PC-3 (cell line): ENCODE measurements around the gene KIAA1217. TPM values are rescaled to one million over a fixed set of nuclear protein-coding genes. Genes with fewer than 3 reads are reported as not detected.

Experiments used
- ATAC-seq: fragments of 200-7000 bp; cut with Tn5 transposase; 2 replicates; pipeline ENCODE4 v1.9.1; 2020; ENCODE audit warnings: mild to moderate bottlenecking, moderate library complexity
- BruUV-seq: library from RNA; stranded (reverse); fragments of 400-500 nt; replicated peaks from 2 replicates; lab custom pipeline; 2021; lab: Mats Ljungman, UMichigan
- CTCF ChIA-PET: fragments of 300-600 bp; sonication (Branson Sonifier 250); formaldehyde crosslinking; loops from one replicate; lab custom pipeline; 2022; ENCODE audit warnings: antibody characterized with exemption; lab: Charles Lee
- POLR2A ChIA-PET: fragments of 300-600 bp; sonication (Branson Sonifier 250); formaldehyde crosslinking; loops from one replicate; lab custom pipeline; 2022; ENCODE audit warnings: antibody characterized with exemption; ENCODE audit not compliant: unreplicated experiment; lab: Charles Lee
- DNase-seq: peaks from one replicate; pipeline ENCODE4 v3.0.0-alpha.2; 2015
- H2AFZ ChIP-seq: fragments of 300-600 bp; sonication (generic); 2 replicates; pipeline ENCODE4 v1.6.0; 2016; ENCODE audit warnings: antibody characterized with exemption, low read length
- H3F3A ChIP-seq: fragments of 300-600 bp; sonication (generic); one replicate; pipeline ENCODE4 v1.6.0; 2017; ENCODE audit warnings: antibody characterized with exemption, low read length, control low read depth, mild to moderate bottlenecking; ENCODE audit not compliant: unreplicated experiment
- H3K27ac ChIP-seq: fragments of 300-600 bp; sonication (generic); 2 replicates; pipeline ENCODE4 v1.5.1; 2016; ENCODE audit warnings: mild to moderate bottlenecking, low read length
- H3K27me3 ChIP-seq: fragments of 300-600 bp; sonication (generic); 2 replicates; pipeline ENCODE4 v1.6.1; 2016; ENCODE audit warnings: low read length, mixed read lengths
- H3K36me3 ChIP-seq: fragments of 300-600 bp; sonication (generic); 2 replicates; pipeline ENCODE4 v1.6.1; 2016; ENCODE audit warnings: low read depth, mixed run types, low read length, mixed read lengths
- H3K4me1 ChIP-seq: fragments of 300-600 bp; sonication (generic); 2 replicates; pipeline ENCODE4 v1.5.1; 2016; ENCODE audit warnings: low read length; ENCODE audit not compliant: insufficient read depth
- H3K4me2 ChIP-seq: fragments of 300-600 bp; sonication (generic); 2 replicates; pipeline ENCODE4 v1.6.0; 2016; ENCODE audit warnings: low read length
- H3K4me3 ChIP-seq: fragments of 300-600 bp; sonication (generic); 2 replicates; pipeline ENCODE4 v1.5.1; 2016; ENCODE audit warnings: mild to moderate bottlenecking, low read length, mixed read lengths
- H3K79me2 ChIP-seq: fragments of 300-600 bp; sonication (generic); 2 replicates; pipeline ENCODE4 v1.6.1; 2017; ENCODE audit warnings: low read length, mixed read lengths
- H3K9ac ChIP-seq: fragments of 300-600 bp; sonication (generic); 2 replicates; pipeline ENCODE4 v1.6.0; 2016; ENCODE audit warnings: mild to moderate bottlenecking, low read length
- H3K9me2 ChIP-seq: fragments of 300-600 bp; sonication (generic); replicated peaks from 2 replicates; pipeline ENCODE4 v1.6.1; 2016; ENCODE audit warnings: mixed run types, low read length, mixed read lengths
- H3K9me3 ChIP-seq: fragments of 300-600 bp; sonication (generic); 2 replicates; pipeline ENCODE4 v1.6.1; 2016; ENCODE audit warnings: low read length, mixed read lengths
- H4K20me1 ChIP-seq: fragments of 300-600 bp; sonication (generic); 2 replicates; pipeline ENCODE4 v1.6.1; 2016; ENCODE audit warnings: low read length, mixed read lengths
- EZH2 ChIP-seq: fragments of 300-600 bp; sonication (generic); IDR thresholded peaks from one replicate; pipeline ENCODE4 v1.6.1; 2017; ENCODE audit warnings: antibody characterized with exemption, mild to moderate bottlenecking, low read length; ENCODE audit not compliant: unreplicated experiment
- EZH2phosphoT487 ChIP-seq: fragments of 300-600 bp; sonication (generic); IDR thresholded peaks from 2 replicates; pipeline ENCODE4 v1.6.1; 2018; ENCODE audit warnings: mild to moderate bottlenecking, antibody characterized with exemption, low read length, borderline replicate concordance
- intact Hi-C: fragments of 100-400 bp; cut with micrococcal nuclease; formaldehyde crosslinking; loops from 2 replicates; pipeline ENCODE4 v1.9.0; 2023
- total RNA-seq: library from RNA; depleted of rRNA; stranded (reverse); fragments of >200 nt; gene quantifications from 2 replicates; pipeline ENCODE4 v1.2.3, GENCODE V29; 2014
- TF ChIP-seq, protein P1 (sequence below): fragments of 300-600 bp; sonication (generic); conservative IDR thresholded peaks from 2 replicates; pipeline ENCODE4 v1.5.1; 2017; ENCODE audit warnings: antibody characterized with exemption, low read depth, mild to moderate bottlenecking, low read length

The KIAA1217 gene
- total RNA-seq, 1 experiment from 2014 or later, result 16.0 TPM

DNA sequence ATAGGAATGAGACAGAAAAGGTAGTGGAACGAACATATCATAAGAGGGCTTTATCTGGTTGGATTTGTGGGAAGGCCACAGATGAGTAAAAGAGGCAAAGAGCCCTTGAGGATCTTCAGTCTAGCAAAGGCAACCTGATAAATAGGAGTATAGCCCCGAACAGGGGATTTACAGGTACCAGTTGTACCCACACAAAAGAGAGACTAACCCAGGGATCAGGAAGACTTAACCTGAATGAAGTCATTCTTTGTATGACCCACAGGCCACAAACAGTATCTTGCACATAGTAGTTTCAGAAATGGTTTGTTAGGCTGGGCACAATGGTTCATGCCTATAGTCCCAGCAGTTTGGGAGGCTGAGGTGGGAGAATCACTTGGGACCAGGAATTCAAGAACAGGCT, 306.5 kb downstream of the KIAA1217 start:
- no TSS peak for BruUV-seq
- TF ChIP-seq EZH2phosphoT487, result no peak
- TF ChIP-seq, protein P1, sequence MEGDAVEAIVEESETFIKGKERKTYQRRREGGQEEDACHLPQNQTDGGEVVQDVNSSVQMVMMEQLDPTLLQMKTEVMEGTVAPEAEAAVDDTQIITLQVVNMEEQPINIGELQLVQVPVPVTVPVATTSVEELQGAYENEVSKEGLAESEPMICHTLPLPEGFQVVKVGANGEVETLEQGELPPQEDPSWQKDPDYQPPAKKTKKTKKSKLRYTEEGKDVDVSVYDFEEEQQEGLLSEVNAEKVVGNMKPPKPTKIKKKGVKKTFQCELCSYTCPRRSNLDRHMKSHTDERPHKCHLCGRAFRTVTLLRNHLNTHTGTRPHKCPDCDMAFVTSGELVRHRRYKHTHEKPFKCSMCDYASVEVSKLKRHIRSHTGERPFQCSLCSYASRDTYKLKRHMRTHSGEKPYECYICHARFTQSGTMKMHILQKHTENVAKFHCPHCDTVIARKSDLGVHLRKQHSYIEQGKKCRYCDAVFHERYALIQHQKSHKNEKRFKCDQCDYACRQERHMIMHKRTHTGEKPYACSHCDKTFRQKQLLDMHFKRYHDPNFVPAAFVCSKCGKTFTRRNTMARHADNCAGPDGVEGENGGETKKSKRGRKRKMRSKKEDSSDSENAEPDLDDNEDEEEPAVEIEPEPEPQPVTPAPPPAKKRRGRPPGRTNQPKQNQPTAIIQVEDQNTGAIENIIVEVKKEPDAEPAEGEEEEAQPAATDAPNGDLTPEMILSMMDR, result no peak
- TF ChIP-seq EZH2, result no peak
- no peaks in the 10 kb centered on the region for H3K4me1 ChIP-seq
- H2AFZ ChIP-seq, result no peak overlapping the region
- H3K36me3 ChIP-seq, result no peaks in the 10 kb centered on the region; the same call in none of the 2 replicates
- H3F3A ChIP-seq, result no peaks in the 10 kb centered on the region
- no peaks in the 10 kb centered on the region for H3K79me2 ChIP-seq
- no peak for DNase-seq
- H3K4me3 ChIP-seq, result no peak overlapping the region
- H3K27me3 ChIP-seq, result no peaks in the 10 kb centered on the region
- intact Hi-C loops, result loop anchor here (5.0 to 10.0 kb wide), 2 partner anchors 151 to 308 kb away; partner anchors contain the start of gene KIAA1217
- H3K9me3 ChIP-seq, result no peaks in the 10 kb centered on the region
- H4K20me1 ChIP-seq, result no peaks in the 10 kb centered on the region
- POLR2A ChIA-PET, result no interaction called here
- CTCF ChIA-PET, result no interaction called here
- H3K4me2 ChIP-seq, result no peak overlapping the region
- no peak overlapping the region for H3K9ac ChIP-seq
- ATAC-seq, result no peak
- no peaks in the 10 kb centered on the region for H3K9me2 ChIP-seq
- H3K27ac ChIP-seq, result no peak overlapping the region

DNA sequence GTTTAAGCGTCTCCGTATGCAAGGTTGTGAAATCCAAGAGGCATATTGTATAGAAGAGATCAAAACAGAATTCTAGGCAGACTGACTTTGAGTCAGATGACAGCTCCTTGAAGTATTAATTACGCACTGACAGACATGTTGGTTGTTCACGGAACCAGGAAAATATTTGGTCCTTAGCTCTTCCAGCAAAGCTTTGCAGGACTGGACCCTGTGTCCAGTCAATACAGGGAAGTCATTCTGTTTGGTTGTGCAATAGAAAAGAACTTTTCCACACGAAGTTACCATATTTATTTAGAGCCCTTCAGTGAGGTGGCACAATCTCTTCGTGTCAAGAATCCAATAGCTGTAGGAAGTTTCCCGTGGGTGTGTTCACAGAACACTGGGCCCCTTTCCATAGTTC, 309.5 kb downstream of the KIAA1217 start:
- no peak for ATAC-seq
- no peak overlapping the region for H3K9ac ChIP-seq
- intact Hi-C loops, result loop anchor here (2.0 to 10.0 kb wide), 3 partner anchors 154 to 524 kb away; partner anchors contain the start of gene KIAA1217
- H4K20me1 ChIP-seq, result no peaks in the 10 kb centered on the region
- no peaks in the 10 kb centered on the region for H3K9me3 ChIP-seq
- H2AFZ ChIP-seq, result no peak overlapping the region
- H3K4me2 ChIP-seq, result no peak overlapping the region
- no peak overlapping the region for H3K27ac ChIP-seq
- no peaks in the 10 kb centered on the region for H3K79me2 ChIP-seq
- ChIA-PET CTCF (no interaction called here), POLR2A (no interaction called here)
- no peaks in the 10 kb centered on the region for H3F3A ChIP-seq
- DNase-seq, result no peak
- H3K4me3 ChIP-seq, result no peak overlapping the region
- TF ChIP-seq EZH2phosphoT487 (no peak), EZH2 (no peak)
- TF ChIP-seq, protein P1, result no peak
- no peaks in the 10 kb centered on the region; the same call in none of the 2 replicates for H3K36me3 ChIP-seq
- H3K9me2 ChIP-seq, result no peaks in the 10 kb centered on the region
- H3K27me3 ChIP-seq, result no peaks in the 10 kb centered on the region
- BruUV-seq, result no TSS peak
- no peaks in the 10 kb centered on the region for H3K4me1 ChIP-seq

DNA sequence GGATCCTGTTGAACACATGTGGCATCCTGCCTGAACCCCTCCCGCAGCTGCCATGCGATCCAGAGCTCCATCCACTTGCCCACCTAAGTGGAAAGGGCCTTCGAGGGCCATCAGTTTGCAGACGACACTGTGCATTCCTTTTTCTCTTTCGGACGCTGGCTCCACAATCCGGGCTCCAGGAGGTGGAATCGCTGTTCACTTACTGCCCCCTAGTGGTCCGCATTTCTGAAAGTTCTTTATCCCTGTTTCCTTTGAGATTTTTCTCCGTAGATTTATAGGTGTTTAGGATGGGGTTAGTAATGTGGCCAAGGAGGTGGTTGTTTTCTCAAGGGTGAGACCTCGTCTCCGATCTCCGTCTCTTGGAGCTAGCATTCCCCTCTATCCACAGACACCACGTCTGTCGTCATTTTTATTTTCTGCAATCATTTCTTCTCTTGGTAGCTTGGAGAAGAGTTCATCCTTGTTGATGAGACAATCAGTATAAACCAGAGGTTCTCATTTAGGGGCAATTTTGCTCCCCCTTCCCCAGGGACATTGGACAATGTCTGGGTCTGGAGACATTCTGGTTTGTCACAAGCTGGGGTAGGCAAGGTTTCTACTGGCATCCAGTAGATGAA, 310.2 kb downstream of the KIAA1217 start:
- Histone ChIP-seq H3K4me1 (no peaks in the 10 kb centered on the region), H3K9me2 (no peaks in the 10 kb centered on the region), H3K27me3 (no peaks in the 10 kb centered on the region), H3F3A (no peaks in the 10 kb centered on the region), H3K4me3 (no peak overlapping the region), H3K27ac (no peak overlapping the region), H3K79me2 (no peaks in the 10 kb centered on the region), H3K9ac (no peak overlapping the region), H3K36me3 (no peaks in the 10 kb centered on the region; the same call in 1 of the 2 replicates), H2AFZ (no peak overlapping the region), H4K20me1 (no peaks in the 10 kb centered on the region), H3K4me2 (no peak overlapping the region), H3K9me3 (no peaks in the 10 kb centered on the region)
- ChIA-PET POLR2A (no interaction called here), CTCF (interaction anchor here (0.5 to 0.6 kb wide), 2 partner anchors 35 to 1204 kb away, joined by 3 to 4 read pairs; no protein-coding TSS in a partner anchor)
- ATAC-seq, result peak; percentile 58; the same call in 1 of the 2 replicates
- TF ChIP-seq, protein P1, result peak; percentile 78
- TF ChIP-seq EZH2, result no peak
- no TSS peak for BruUV-seq
- intact Hi-C loops, result loop anchor here (2.0 to 10.0 kb wide), 3 partner anchors 154 to 524 kb away; partner anchors contain the start of gene KIAA1217
- DNase-seq, result peak; percentile 68
